Neural cell (in vitro differentiated cells): ENCODE measurements around the gene PAAF1. TPM values are rescaled to one million over a fixed set of nuclear protein-coding genes. Genes with fewer than 3 reads are reported as not detected.

Source experiments
- H2AFZ ChIP-seq: fragments of 200-600, 300-800 bp; sonication (generic), shearing (Covaris generic); 2 replicates; pipeline ENCODE4 v1.6.0; 2014; ENCODE audit warnings: low read depth, mild to moderate bottlenecking, antibody characterized with exemption, low read length, moderate library complexity
- H3F3A ChIP-seq: fragments of 200-600 bp; shearing (Covaris generic); 2 replicates; pipeline ENCODE4 v1.6.1; 2016; ENCODE audit warnings: mild to moderate bottlenecking, moderate library complexity, mixed read lengths, antibody characterized with exemption, low read length; ENCODE audit not compliant: insufficient read depth, poor library complexity, severe bottlenecking
- H3K27ac ChIP-seq: fragments of 200-600, 300-800 bp; sonication (generic), shearing (Covaris generic); 2 replicates; pipeline ENCODE4 v1.5.1; 2014; ENCODE audit warnings: mild to moderate bottlenecking, low read length, moderate library complexity
- H3K27me3 ChIP-seq: fragments of 300-800, 200-600 bp; sonication (generic), shearing (Covaris generic); 2 replicates; pipeline ENCODE4 v1.6.0; 2014; ENCODE audit warnings: mild to moderate bottlenecking, low read depth, low read length, moderate library complexity; ENCODE audit not compliant: insufficient read depth
- H3K36me3 ChIP-seq: fragments of 300-800, 200-600 bp; sonication (generic), shearing (Covaris generic); 2 replicates; pipeline ENCODE4 v1.5.1; 2014; ENCODE audit warnings: mild to moderate bottlenecking, antibody characterized with exemption, low read length, moderate library complexity; ENCODE audit not compliant: insufficient read depth
- H3K4me2 ChIP-seq: fragments of 300-800, 200-600 bp; sonication (generic), shearing (Covaris generic); 2 replicates; pipeline ENCODE4 v1.6.0; 2014; ENCODE audit warnings: mild to moderate bottlenecking, low read length
- H3K4me3 ChIP-seq: fragments of 300-800, 200-600 bp; sonication (generic), shearing (Covaris generic); 2 replicates; pipeline ENCODE4 v1.5.1; 2014; ENCODE audit warnings: mild to moderate bottlenecking, low read length, moderate library complexity
- H3K79me2 ChIP-seq: fragments of 200-600 bp; shearing (Covaris generic); replicated peaks from 2 replicates; pipeline ENCODE4 v1.6.0; 2014; ENCODE audit warnings: mild to moderate bottlenecking, low read length, moderate library complexity; ENCODE audit not compliant: insufficient read depth
- H3K9ac ChIP-seq: fragments of 300-800, 200-600 bp; sonication (generic), shearing (Covaris generic); 2 replicates; pipeline ENCODE4 v1.6.1; 2016; ENCODE audit warnings: mild to moderate bottlenecking, low read length, mixed read lengths
- H3K9me2 ChIP-seq: fragments of 200-600 bp; shearing (Covaris generic); 2 replicates; pipeline ENCODE4 v1.6.1; 2016; ENCODE audit warnings: mild to moderate bottlenecking, low read length, mixed read lengths; ENCODE audit not compliant: insufficient read depth
- H3K9me3 ChIP-seq: fragments of 200-600, 300-800 bp; sonication (generic), shearing (Covaris generic); 2 replicates; pipeline ENCODE4 v1.6.1; 2016; ENCODE audit warnings: mild to moderate bottlenecking, mixed run types, low read length, moderate library complexity, mixed read lengths
- H4K20me1 ChIP-seq: fragments of 200-600 bp; shearing (Covaris generic); 2 replicates; pipeline ENCODE4 v1.6.1; 2016; ENCODE audit warnings: mild to moderate bottlenecking, mixed run types; ENCODE audit not compliant: insufficient read depth
- EP300 ChIP-seq: fragments of 450-650 bp; conservative IDR thresholded peaks from 2 replicates; pipeline ENCODE4 v1.6.1; 2014; ENCODE audit warnings: antibody characterized with exemption, mild to moderate bottlenecking, moderate library complexity; ENCODE audit not compliant: poor library complexity, severe bottlenecking
- EZH2 ChIP-seq: fragments of 200-600, 300-800 bp; shearing (Covaris generic), sonication (generic); IDR thresholded peaks from 2 replicates; pipeline ENCODE4 v1.6.1; 2014; ENCODE audit warnings: antibody characterized with exemption, low read length, borderline replicate concordance, mild to moderate bottlenecking; ENCODE audit not compliant: insufficient read depth, poor library complexity, severe bottlenecking
- MXI1 ChIP-seq: fragments of 450-650 bp; conservative IDR thresholded peaks from 2 replicates; pipeline ENCODE4 v1.6.1; 2014; ENCODE audit warnings: antibody characterized with exemption, mild to moderate bottlenecking; ENCODE audit not compliant: poor library complexity, severe bottlenecking
- POLR2AphosphoS5 ChIP-seq: IDR thresholded peaks from 2 replicates; pipeline ENCODE4 v1.6.1; 2012
- RAD21 ChIP-seq: fragments of 450-650 bp; conservative IDR thresholded peaks from 2 replicates; pipeline ENCODE4 v1.6.1; 2014; ENCODE audit warnings: antibody characterized with exemption, mild to moderate bottlenecking, moderate library complexity
- SMC3 ChIP-seq: fragments of 450-650 bp; conservative IDR thresholded peaks from 2 replicates; pipeline ENCODE4 v1.6.1; 2014; ENCODE audit warnings: antibody characterized with exemption, mild to moderate bottlenecking, moderate library complexity; ENCODE audit not compliant: poor library complexity
- TAF1 ChIP-seq: IDR thresholded peaks from 2 replicates; pipeline ENCODE4 v1.6.1; 2012; ENCODE audit warnings: low read depth
- polyA plus RNA-seq: library from polyadenylated mRNA; depleted of rRNA; stranded (reverse); fragments of >200 nt; gene quantifications from 2 replicates; pipeline ENCODE4 v1.2.3, GENCODE V29; 2014
- TF ChIP-seq, protein P1 (sequence below): fragments of 450-650 bp; IDR thresholded peaks from 2 replicates; pipeline ENCODE4 v1.5.1; 2014; ENCODE audit warnings: antibody characterized with exemption, mild to moderate bottlenecking, moderate library complexity; ENCODE audit not compliant: poor library complexity, severe bottlenecking
- TF ChIP-seq, protein P2 (sequence below): IDR thresholded peaks from 2 replicates; pipeline ENCODE4 v1.6.1; 2012; ENCODE audit warnings: borderline replicate concordance

The PAAF1 gene
- polyA plus RNA-seq, 1 donor from 2014 or later, result 80.3 TPM

DNA sequence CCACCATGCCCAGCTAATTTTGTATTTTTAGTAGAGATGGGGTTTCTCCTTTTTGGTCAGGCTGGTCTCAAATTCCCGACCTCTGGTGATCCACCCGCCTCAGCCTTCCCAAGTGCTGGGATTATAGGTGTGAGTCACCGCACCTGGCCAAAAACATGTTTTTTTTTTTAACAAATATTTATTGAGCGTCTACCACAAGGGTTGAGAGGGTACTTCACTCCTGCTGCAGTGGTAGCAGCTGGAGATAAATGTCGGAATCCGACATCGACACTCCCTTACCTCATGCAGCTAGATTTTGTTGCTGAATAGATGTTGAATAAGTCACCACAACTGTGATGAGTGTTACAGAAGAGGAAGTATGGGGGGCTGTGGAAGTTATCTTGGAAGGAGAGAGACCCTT lies 75.0 kb downstream of the PAAF1 start:
- Histone ChIP-seq H3K36me3 (no peaks in the 10 kb centered on the region), H2AFZ (no peak overlapping the region), H3K9ac (no peak overlapping the region), H3K27ac (no peak overlapping the region), H3K9me3 (no peaks in the 10 kb centered on the region), H3K4me3 (no peak overlapping the region), H3K4me2 (no peak overlapping the region), H3K9me2 (no peaks in the 10 kb centered on the region), H3K79me2 (no peaks in the 10 kb centered on the region), H4K20me1 (no peaks in the 10 kb centered on the region), H3K27me3 (no peaks in the 10 kb centered on the region), H3F3A (no peaks in the 10 kb centered on the region)
- TF ChIP-seq EP300 (no peak), POLR2AphosphoS5 (no peak), TAF1 (no peak), SMC3 (no peak), EZH2 (no peak), MXI1 (no peak), RAD21 (no peak)
- TF ChIP-seq, protein P1, sequence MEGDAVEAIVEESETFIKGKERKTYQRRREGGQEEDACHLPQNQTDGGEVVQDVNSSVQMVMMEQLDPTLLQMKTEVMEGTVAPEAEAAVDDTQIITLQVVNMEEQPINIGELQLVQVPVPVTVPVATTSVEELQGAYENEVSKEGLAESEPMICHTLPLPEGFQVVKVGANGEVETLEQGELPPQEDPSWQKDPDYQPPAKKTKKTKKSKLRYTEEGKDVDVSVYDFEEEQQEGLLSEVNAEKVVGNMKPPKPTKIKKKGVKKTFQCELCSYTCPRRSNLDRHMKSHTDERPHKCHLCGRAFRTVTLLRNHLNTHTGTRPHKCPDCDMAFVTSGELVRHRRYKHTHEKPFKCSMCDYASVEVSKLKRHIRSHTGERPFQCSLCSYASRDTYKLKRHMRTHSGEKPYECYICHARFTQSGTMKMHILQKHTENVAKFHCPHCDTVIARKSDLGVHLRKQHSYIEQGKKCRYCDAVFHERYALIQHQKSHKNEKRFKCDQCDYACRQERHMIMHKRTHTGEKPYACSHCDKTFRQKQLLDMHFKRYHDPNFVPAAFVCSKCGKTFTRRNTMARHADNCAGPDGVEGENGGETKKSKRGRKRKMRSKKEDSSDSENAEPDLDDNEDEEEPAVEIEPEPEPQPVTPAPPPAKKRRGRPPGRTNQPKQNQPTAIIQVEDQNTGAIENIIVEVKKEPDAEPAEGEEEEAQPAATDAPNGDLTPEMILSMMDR, result no peak
- TF ChIP-seq, protein P2, sequence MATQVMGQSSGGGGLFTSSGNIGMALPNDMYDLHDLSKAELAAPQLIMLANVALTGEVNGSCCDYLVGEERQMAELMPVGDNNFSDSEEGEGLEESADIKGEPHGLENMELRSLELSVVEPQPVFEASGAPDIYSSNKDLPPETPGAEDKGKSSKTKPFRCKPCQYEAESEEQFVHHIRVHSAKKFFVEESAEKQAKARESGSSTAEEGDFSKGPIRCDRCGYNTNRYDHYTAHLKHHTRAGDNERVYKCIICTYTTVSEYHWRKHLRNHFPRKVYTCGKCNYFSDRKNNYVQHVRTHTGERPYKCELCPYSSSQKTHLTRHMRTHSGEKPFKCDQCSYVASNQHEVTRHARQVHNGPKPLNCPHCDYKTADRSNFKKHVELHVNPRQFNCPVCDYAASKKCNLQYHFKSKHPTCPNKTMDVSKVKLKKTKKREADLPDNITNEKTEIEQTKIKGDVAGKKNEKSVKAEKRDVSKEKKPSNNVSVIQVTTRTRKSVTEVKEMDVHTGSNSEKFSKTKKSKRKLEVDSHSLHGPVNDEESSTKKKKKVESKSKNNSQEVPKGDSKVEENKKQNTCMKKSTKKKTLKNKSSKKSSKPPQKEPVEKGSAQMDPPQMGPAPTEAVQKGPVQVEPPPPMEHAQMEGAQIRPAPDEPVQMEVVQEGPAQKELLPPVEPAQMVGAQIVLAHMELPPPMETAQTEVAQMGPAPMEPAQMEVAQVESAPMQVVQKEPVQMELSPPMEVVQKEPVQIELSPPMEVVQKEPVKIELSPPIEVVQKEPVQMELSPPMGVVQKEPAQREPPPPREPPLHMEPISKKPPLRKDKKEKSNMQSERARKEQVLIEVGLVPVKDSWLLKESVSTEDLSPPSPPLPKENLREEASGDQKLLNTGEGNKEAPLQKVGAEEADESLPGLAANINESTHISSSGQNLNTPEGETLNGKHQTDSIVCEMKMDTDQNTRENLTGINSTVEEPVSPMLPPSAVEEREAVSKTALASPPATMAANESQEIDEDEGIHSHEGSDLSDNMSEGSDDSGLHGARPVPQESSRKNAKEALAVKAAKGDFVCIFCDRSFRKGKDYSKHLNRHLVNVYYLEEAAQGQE, result no peak

DNA sequence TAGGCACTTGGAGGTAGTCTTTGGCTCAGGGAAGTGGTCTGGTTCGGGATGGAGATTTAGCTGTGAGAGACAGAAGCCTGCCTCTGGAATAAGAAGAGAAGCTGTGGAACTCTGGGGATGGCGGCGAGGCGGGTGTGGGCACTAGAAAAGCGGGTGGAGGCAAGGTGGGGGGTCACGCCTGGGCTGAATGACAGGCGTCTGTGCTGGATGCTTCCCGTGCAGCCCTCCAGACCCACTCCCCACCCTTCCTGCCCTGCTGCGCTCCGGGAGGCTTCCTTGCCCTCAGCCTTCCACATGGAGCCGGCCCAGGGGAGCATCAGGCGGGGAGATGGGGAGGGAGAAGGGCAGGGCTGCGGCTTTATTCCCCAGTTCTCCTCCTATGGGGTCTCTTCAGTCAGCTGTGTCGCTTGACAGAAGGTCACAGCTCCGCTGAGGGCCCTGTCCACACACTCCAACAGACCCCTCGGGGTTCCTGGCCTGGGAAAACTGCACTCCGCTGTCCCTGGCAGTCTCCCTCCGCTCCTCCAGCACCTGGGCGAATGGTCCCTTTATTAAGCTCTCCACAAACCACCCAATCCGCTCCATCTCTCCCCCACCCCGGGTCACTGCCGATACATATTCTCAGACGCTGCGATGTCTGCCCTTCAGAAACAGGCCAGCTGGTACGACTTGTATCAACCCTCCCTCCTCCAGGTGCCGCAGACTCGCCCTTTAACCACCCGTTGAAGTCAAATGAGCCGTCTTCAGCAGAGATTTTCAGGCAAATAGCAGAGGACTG lies 80.3 kb downstream of the PAAF1 start:
- Histone ChIP-seq H2AFZ (no peak overlapping the region), H3K79me2 (no peaks in the 10 kb centered on the region)

More for the DNA sequence above, 80.3 kb downstream of the PAAF1 start:
- H3K4me2 ChIP-seq, result no peak overlapping the region
- no peaks in the 10 kb centered on the region for H3K27me3 ChIP-seq
- H3K9me3 ChIP-seq, result no peaks in the 10 kb centered on the region
- H4K20me1 ChIP-seq, result no peaks in the 10 kb centered on the region
- no peak overlapping the region for H3K4me3 ChIP-seq
- H3K36me3 ChIP-seq, result no peaks in the 10 kb centered on the region
- no peaks in the 10 kb centered on the region for H3K9me2 ChIP-seq
- H3K9ac ChIP-seq, result no peak overlapping the region
- TF ChIP-seq EZH2 (no peak), RAD21 (no peak), POLR2AphosphoS5 (no peak), TAF1 (no peak), MXI1 (no peak), SMC3 (no peak), EP300 (no peak)
- TF ChIP-seq, protein P2, result no peak
- TF ChIP-seq, protein P1, result no peak
- H3K27ac ChIP-seq, result no peak overlapping the region
- H3F3A ChIP-seq, result no peaks in the 10 kb centered on the region
